PC-9 (cell line): ENCODE measurements around the gene SRP68. TPM values are rescaled to one million over a fixed set of nuclear protein-coding genes. Genes with fewer than 3 reads are reported as not detected.

ENCODE experiments used
- BruUV-seq: library from RNA; stranded (reverse); fragments of 400-500 nt; replicated peaks from 2 replicates; lab custom pipeline; 2021; lab: Mats Ljungman, UMichigan
- CTCF ChIA-PET: fragments of 300-600 bp; sonication (Branson Sonifier 250); formaldehyde crosslinking; loops from one replicate; lab custom pipeline; 2022; ENCODE audit warnings: antibody characterized with exemption; lab: Charles Lee
- POLR2A ChIA-PET: fragments of 300-600 bp; sonication (Branson Sonifier 250); formaldehyde crosslinking; loops from one replicate; lab custom pipeline; 2022; ENCODE audit warnings: antibody characterized with exemption; ENCODE audit not compliant: unreplicated experiment; lab: Charles Lee
- DNase-seq, 2 experiments: peaks; one replicate each; pipeline versions ENCODE4 v3.0.0 to v3.0.0-alpha.2; 2015 to 2022; ENCODE audit warnings: mixed read lengths in 1 of 2
- H2AFZ ChIP-seq: fragments of 200-600 bp; sonication (generic); 2 replicates; pipeline ENCODE4 v1.8.1; 2017; ENCODE audit warnings: antibody characterized with exemption
- H3F3A ChIP-seq: fragments of 200-600 bp; sonication (generic); 2 replicates; pipeline ENCODE4 v1.8.1; 2017; ENCODE audit warnings: antibody characterized with exemption, mild to moderate bottlenecking, low read depth; ENCODE audit not compliant: insufficient read depth
- H3K27ac ChIP-seq: fragments of 200-600 bp; sonication (generic); 2 replicates; pipeline ENCODE4 v1.6.1; 2016; ENCODE audit warnings: mixed run types
- H3K27me3 ChIP-seq: fragments of 200-600 bp; sonication (generic); 2 replicates; pipeline ENCODE4 v1.6.1; 2016; ENCODE audit warnings: low read depth, mixed run types; ENCODE audit not compliant: insufficient read depth
- H3K36me3 ChIP-seq: fragments of 200-600 bp; sonication (generic); 2 replicates; pipeline ENCODE4 v1.6.1; 2016; ENCODE audit warnings: low read depth, mixed run types
- H3K4me1 ChIP-seq: fragments of 200-600 bp; sonication (generic); replicated peaks from 2 replicates; pipeline ENCODE4 v1.6.1; 2016; ENCODE audit warnings: mixed run types; ENCODE audit not compliant: insufficient read depth
- H3K4me2 ChIP-seq: fragments of 200-600 bp; sonication (generic); 2 replicates; pipeline ENCODE4 v1.6.1; 2017; ENCODE audit warnings: mixed run types
- H3K4me3 ChIP-seq: fragments of 200-600 bp; sonication (generic); 2 replicates; pipeline ENCODE4 v1.6.1; 2016; ENCODE audit warnings: mixed run types
- H3K79me2 ChIP-seq: fragments of 200-600 bp; sonication (generic); 2 replicates; pipeline ENCODE4 v1.6.1; 2017; ENCODE audit warnings: low read depth, mixed run types
- H3K9me2 ChIP-seq: fragments of 200-600 bp; sonication (generic); 2 replicates; pipeline ENCODE4 v1.8.1; 2017; ENCODE audit warnings: mild to moderate bottlenecking; ENCODE audit not compliant: insufficient read depth
- H3K9me3 ChIP-seq: fragments of 200-600 bp; sonication (generic); 2 replicates; pipeline ENCODE4 v1.8.1; 2016; ENCODE audit warnings: low read depth; ENCODE audit not compliant: insufficient read depth
- H4K20me1 ChIP-seq: fragments of 200-600 bp; sonication (generic); 2 replicates; pipeline ENCODE4 v1.8.1; 2017; ENCODE audit not compliant: insufficient read depth
- EZH2 ChIP-seq: fragments of 200-600 bp; sonication (generic); IDR thresholded peaks from 2 replicates; pipeline ENCODE4 v1.8.0; 2017; ENCODE audit warnings: antibody characterized with exemption, low read depth
- intact Hi-C: fragments of 100-400 bp; cut with micrococcal nuclease; formaldehyde crosslinking; loops from one replicate; pipeline ENCODE4 v1.10.0; 2022; ENCODE audit not compliant: unreplicated experiment
- total RNA-seq: library from RNA; stranded (reverse); gene quantifications from 2 replicates; pipeline ENCODE4 v1.2.3, GENCODE V29; 2021
- TF ChIP-seq, protein P1 (sequence below): fragments of 200-600 bp; sonication (generic); conservative IDR thresholded peaks from 2 replicates; pipeline ENCODE4 v1.6.1; 2017; ENCODE audit warnings: mixed run types, antibody characterized with exemption, mild to moderate bottlenecking, moderate library complexity

Gene SRP68
- total RNA-seq, 1 experiment from 2014 or later = 91.7 TPM

DNA sequence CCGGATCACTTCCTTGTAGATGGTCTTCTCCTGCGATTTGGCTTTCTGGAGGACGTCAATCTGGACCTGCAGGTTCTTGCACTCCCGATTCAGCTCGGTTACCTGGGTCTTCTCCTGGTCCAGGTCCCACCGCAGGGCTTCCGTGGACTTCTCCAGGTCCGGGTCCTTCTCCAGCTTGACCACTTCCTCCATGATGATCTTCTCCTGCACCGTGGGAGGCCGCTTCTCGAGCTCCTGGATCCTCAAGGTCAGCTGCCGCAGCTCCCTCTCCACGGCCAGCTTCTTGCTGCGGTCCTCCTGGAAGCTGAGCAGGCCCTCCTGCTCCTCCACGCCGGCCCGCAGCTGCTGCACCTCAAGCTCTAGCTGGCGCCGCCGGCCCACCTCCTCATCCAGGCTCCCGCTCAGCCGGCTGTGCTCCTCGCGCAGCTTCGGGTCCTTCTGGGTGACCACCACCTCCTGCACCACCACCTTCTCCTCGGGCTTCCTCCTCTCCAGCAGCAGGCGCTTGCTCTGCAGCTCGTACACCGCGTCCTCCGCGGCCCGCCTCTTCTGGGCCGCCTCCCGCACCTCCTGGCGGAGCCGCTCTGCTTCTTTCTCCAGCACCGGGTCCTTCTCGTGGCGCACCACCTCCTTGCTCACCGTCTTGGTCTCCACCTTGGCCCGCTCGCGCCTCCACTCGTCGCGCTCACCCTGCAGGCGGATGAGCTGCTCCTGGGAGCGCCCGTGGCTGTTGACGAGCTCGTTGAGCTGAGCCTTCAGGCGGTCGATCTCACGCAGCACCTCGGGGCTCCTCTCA lies 63.5 kb downstream of the SRP68 start:
- Histone ChIP-seq H2AFZ (no peak overlapping the region), H3K36me3 (no peaks in the 10 kb centered on the region), H3K4me2 (no peak overlapping the region), H3K4me1 (no peaks in the 10 kb centered on the region; the same call in 1 of the 2 replicates), H3K27me3 (no peaks in the 10 kb centered on the region), H3K27ac (no peak overlapping the region), H3K9me3 (no peaks in the 10 kb centered on the region), H3F3A (peaks cover 10% of the 10 kb centered on the region; the same call in 1 of the 2 replicates), H3K79me2 (no peaks in the 10 kb centered on the region), H4K20me1 (no peaks in the 10 kb centered on the region), H3K4me3 (no peak overlapping the region), H3K9me2 (no peaks in the 10 kb centered on the region)
- no peak for DNase-seq
- ChIA-PET CTCF (no interaction called here), POLR2A (no interaction called here)
- intact Hi-C loops = loop anchor here (10.0 kb wide), 1 partner anchor 234 kb away; a partner anchor contains a TSS
- no TSS peak for BruUV-seq
- no peak for TF ChIP-seq EZH2
- TF ChIP-seq, protein P1, sequence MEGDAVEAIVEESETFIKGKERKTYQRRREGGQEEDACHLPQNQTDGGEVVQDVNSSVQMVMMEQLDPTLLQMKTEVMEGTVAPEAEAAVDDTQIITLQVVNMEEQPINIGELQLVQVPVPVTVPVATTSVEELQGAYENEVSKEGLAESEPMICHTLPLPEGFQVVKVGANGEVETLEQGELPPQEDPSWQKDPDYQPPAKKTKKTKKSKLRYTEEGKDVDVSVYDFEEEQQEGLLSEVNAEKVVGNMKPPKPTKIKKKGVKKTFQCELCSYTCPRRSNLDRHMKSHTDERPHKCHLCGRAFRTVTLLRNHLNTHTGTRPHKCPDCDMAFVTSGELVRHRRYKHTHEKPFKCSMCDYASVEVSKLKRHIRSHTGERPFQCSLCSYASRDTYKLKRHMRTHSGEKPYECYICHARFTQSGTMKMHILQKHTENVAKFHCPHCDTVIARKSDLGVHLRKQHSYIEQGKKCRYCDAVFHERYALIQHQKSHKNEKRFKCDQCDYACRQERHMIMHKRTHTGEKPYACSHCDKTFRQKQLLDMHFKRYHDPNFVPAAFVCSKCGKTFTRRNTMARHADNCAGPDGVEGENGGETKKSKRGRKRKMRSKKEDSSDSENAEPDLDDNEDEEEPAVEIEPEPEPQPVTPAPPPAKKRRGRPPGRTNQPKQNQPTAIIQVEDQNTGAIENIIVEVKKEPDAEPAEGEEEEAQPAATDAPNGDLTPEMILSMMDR = no peak

DNA sequence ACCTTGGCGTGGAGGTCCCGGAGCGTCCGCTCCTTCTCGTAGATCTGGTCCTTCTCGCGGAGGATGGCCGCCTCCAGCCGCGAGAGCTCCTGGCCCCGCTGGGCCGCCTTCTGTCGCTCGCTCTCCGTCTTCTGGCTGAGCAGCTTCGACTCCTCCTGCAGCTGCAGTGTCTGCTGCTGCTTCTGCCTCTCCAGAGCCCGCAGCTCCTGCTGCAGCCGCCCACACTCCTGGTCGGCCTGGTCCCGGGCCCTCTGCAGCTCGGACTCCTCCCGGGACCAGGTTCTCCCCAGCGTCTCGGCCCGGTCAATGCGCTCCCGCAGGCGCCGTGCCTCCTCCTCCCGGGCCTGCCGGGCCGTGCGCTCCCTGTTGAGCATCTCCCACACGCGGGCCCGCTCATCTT lies 64.1 kb downstream of the SRP68 start:
- no peaks in the 10 kb centered on the region; the same call in 1 of the 2 replicates for H3K4me1 ChIP-seq
- no peaks in the 10 kb centered on the region for H3K79me2 ChIP-seq
- no peak overlapping the region for H3K4me3 ChIP-seq
- no peak overlapping the region for H3K27ac ChIP-seq
- no peak overlapping the region for H3K4me2 ChIP-seq
- CTCF ChIA-PET = no interaction called here
- no peaks in the 10 kb centered on the region for H3K9me2 ChIP-seq
- H3K9me3 ChIP-seq = no peaks in the 10 kb centered on the region
- intact Hi-C loops = loop anchor here (10.0 kb wide), 1 partner anchor 233 kb away; a partner anchor contains a TSS
- TF ChIP-seq, protein P1 = no peak
- no peak for TF ChIP-seq EZH2
- H3K36me3 ChIP-seq = no peaks in the 10 kb centered on the region
- no peaks in the 10 kb centered on the region for H3K27me3 ChIP-seq
- no peak overlapping the region for H2AFZ ChIP-seq
- no TSS peak for BruUV-seq
- H4K20me1 ChIP-seq = no peaks in the 10 kb centered on the region
- DNase-seq = no peak
- H3F3A ChIP-seq = peaks cover 10% of the 10 kb centered on the region; the same call in 1 of the 2 replicates
- POLR2A ChIA-PET = no interaction called here

DNA sequence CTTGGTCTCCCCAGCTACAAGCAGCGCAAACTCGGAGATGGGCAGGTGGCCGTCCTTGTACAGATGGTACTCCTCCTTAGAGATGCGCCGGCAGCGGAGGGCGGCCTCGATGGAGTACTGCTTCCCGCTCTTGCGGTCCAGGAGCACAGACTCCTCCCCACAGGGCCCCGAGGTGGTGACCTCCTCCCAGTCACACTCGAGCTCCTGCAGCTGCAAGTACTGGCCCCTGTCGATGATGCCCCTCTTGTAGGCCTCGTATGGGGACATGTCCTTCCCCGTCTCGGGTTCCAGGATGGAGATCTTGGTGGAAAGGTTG lies 64.5 kb downstream of the SRP68 start:
- Histone ChIP-seq H3K36me3 (no peaks in the 10 kb centered on the region), H4K20me1 (no peaks in the 10 kb centered on the region), H3K4me3 (no peak overlapping the region), H3F3A (peaks cover 14% of the 10 kb centered on the region; the same call in 1 of the 2 replicates), H3K79me2 (no peaks in the 10 kb centered on the region), H3K27me3 (no peaks in the 10 kb centered on the region), H3K9me3 (no peaks in the 10 kb centered on the region), H3K4me2 (no peak overlapping the region), H3K27ac (no peak overlapping the region), H3K9me2 (no peaks in the 10 kb centered on the region), H3K4me1 (no peaks in the 10 kb centered on the region; the same call in 1 of the 2 replicates), H2AFZ (no peak overlapping the region)
- ChIA-PET CTCF (no interaction called here), POLR2A (no interaction called here)
- TF ChIP-seq EZH2 = no peak
- TF ChIP-seq, protein P1 = no peak
- intact Hi-C loops = loop anchor here (10.0 kb wide), 1 partner anchor 233 kb away; a partner anchor contains a TSS
- no TSS peak for BruUV-seq
- no peak for DNase-seq
